Measurements from ENCODE around the gene TRAPPC2.

- TF ChIP-seq CTCF (conservative IDR thresholded peaks at IDR 0.05; ENCODE audit: low read length) (no peak), EZH2phosphoT487 (IDR thresholded peaks at IDR 0.05; ENCODE audit: borderline replicate concordance) (no peak)
Measured at GRCh38 chrX:13700380-13700779, 34.0 kb downstream of the TRAPPC2 start.
